ENCODE measurements around the gene MRPS2. TPM values are rescaled to one million over a fixed set of nuclear protein-coding genes. Genes with fewer than 3 reads are reported as not detected.

Gene MRPS2
- total RNA-seq, 2 donors from 2014 or later: 15.8 to 35.0 TPM

GRCh38 chr9:135488013-135488330, 12.5 kb upstream of the MRPS2 start:
- WGBS, 2 donors: 94% methylated on average over 18 of the region's 18 CpGs
- no peak for TF ChIP-seq POLR2A (IDR thresholded peaks at IDR 0.05)
- TF ChIP-seq, protein P1, sequence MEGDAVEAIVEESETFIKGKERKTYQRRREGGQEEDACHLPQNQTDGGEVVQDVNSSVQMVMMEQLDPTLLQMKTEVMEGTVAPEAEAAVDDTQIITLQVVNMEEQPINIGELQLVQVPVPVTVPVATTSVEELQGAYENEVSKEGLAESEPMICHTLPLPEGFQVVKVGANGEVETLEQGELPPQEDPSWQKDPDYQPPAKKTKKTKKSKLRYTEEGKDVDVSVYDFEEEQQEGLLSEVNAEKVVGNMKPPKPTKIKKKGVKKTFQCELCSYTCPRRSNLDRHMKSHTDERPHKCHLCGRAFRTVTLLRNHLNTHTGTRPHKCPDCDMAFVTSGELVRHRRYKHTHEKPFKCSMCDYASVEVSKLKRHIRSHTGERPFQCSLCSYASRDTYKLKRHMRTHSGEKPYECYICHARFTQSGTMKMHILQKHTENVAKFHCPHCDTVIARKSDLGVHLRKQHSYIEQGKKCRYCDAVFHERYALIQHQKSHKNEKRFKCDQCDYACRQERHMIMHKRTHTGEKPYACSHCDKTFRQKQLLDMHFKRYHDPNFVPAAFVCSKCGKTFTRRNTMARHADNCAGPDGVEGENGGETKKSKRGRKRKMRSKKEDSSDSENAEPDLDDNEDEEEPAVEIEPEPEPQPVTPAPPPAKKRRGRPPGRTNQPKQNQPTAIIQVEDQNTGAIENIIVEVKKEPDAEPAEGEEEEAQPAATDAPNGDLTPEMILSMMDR (IDR thresholded peaks at IDR 0.05): no peak
- H3K4me3 ChIP-seq: no peak overlapping the region
- no peaks in the 10 kb centered on the region for H3K27me3 ChIP-seq
- no peaks in the 10 kb centered on the region for H3K4me1 ChIP-seq
- H3K36me3 ChIP-seq (replicated peaks in 1 of 2; ENCODE audit: insufficient read depth in 1 of 2, low read depth in 2 of 2): peaks cover 0 to 20% of the 10 kb centered on the region in 2 donors
- intact Hi-C loops (cut with DNase I): no loop called here
- no peak overlapping the region for H3K27ac ChIP-seq
- no peak for ATAC-seq
- H3K9me3 ChIP-seq: no peaks in the 10 kb centered on the region
- no peak for DNase-seq

DNA sequence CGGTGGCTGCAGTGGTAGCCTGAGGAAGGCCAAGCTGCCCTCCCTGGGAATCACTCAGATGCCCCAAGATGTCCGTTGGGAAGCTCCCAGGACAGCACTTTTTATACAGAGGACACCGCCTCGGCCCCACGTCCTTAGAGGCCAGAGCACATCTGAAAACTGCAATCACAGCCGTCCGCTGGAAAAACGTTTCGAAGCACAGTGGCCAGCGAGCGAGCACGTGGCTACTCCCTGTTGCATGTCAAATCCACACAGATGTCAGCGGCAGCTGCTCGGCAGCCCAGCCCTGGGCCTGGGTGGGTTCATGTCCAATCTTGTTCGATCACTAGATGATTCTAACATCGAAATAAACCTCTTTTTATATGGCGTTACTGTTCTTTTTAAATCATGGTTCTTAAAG, 12.0 kb upstream of the MRPS2 start:
- Histone ChIP-seq H3K9me3 (no peaks in the 10 kb centered on the region), H3K36me3 (replicated peaks in 1 of 2; ENCODE audit: insufficient read depth in 1 of 2, low read depth in 2 of 2) (peaks cover 0 to 20% of the 10 kb centered on the region in 2 donors), H3K27me3 (no peaks in the 10 kb centered on the region), H3K4me3 (no peak overlapping the region), H3K4me1 (no peaks in the 10 kb centered on the region), H3K27ac (no peak overlapping the region)
- DNase-seq: no peak
- TF ChIP-seq, protein P1 (IDR thresholded peaks at IDR 0.05): no peak
- TF ChIP-seq POLR2A (IDR thresholded peaks at IDR 0.05): no peak
- WGBS, 2 donors: 87 to 90% methylated on average over 7 to 17 of the region's 17 CpGs
- intact Hi-C loops (cut with DNase I): no loop called here
- no peak for ATAC-seq

- Histone ChIP-seq H3K4me3 (no peak overlapping the region), H3K9me3 (no peaks in the 10 kb centered on the region), H3K27ac (no peak overlapping the region), H3K4me1 (no peaks in the 10 kb centered on the region), H3K36me3 (replicated peaks in 1 of 2; ENCODE audit: insufficient read depth in 1 of 2, low read depth in 2 of 2) (peaks cover 0 to 16% of the 10 kb centered on the region in 2 donors), H3K27me3 (no peaks in the 10 kb centered on the region)
- TF ChIP-seq, protein P1 (IDR thresholded peaks at IDR 0.05): no peak
- TF ChIP-seq POLR2A (IDR thresholded peaks at IDR 0.05): no peak
- 88 to 91% methylated on average over 17 to 18 of the region's 18 CpGs for WGBS, 2 donors
- intact Hi-C loops (cut with DNase I): no loop called here
- ATAC-seq: no peak
- no peak for DNase-seq
These were observed 11.1 kb upstream of the MRPS2 start for GRCh38 chr9:135489188-135489906.

DNA sequence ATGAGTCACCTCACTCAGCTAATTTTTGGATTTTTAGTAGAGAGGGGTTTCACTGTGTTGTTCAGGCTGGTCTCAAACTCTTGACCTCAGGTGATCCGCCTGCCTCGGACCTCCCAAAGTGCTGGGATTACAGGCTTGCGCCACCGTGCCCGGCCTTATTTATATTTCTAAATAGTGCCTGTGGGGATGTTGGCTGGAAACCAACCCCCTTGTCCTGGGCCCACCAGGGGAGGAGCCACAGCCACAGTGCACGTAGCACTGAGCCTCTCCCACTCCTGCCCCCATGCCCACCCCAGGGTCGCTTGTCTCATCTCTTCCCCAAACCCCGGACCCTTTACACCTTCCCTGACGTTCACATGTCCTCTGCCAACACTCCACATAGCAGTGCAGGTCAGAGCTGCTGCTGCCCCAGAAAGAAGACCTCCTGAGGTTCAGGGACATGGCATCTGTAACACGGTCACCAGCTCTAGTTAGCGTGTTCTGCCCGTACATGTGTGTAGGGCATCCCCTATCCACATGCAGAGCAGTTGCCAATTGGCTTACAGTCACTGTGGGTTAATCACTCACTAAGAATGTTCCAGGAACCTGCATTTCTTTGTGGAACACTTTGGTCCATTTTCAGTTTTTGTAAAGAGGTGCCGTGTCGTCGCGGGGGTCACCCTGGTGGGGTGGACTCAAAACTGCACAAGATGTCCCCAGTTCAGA, 10.2 kb upstream of the MRPS2 start:
- WGBS, 2 donors: 90 to 91% methylated on average over 16 of the region's 16 CpGs
- H3K9me3 ChIP-seq: no peaks in the 10 kb centered on the region
- intact Hi-C loops (cut with DNase I): no loop called here
- no peak overlapping the region for H3K27ac ChIP-seq
- no peaks in the 10 kb centered on the region for H3K4me1 ChIP-seq
- no peak for TF ChIP-seq POLR2A (IDR thresholded peaks at IDR 0.05)
- TF ChIP-seq, protein P1 (IDR thresholded peaks at IDR 0.05): no peak
- no peak overlapping the region for H3K4me3 ChIP-seq
- no peak for DNase-seq
- H3K36me3 ChIP-seq (replicated peaks in 1 of 2; ENCODE audit: insufficient read depth in 1 of 2, low read depth in 2 of 2): peaks cover 0 to 8% of the 10 kb centered on the region in 2 donors
- no peak for ATAC-seq
- H3K27me3 ChIP-seq: no peaks in the 10 kb centered on the region

All from body of pancreas (tissue), 4 donors.